ENCODE data around the gene FAM47E.

The FAM47E gene

DNA sequence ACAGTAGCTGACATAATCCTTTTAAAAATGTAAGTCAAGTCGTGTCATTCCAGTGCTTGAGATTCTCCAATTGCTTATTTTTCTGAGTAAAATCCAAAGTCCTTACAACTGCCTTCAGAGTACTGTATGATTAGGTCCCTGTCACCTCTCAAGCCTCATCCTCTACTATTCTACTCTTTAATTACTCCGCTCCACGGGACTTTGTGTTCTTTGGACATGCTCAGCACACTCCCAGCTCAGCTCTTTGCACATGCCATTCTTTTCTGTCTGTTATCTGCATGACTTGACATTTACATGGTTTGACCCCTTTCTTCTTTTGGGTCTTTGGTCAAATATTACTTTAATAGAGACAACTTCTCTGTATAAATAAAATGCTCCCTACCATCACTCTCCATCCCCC lies 15.1 kb downstream of the FAM47E start:
- TF ChIP-seq, protein P1, sequence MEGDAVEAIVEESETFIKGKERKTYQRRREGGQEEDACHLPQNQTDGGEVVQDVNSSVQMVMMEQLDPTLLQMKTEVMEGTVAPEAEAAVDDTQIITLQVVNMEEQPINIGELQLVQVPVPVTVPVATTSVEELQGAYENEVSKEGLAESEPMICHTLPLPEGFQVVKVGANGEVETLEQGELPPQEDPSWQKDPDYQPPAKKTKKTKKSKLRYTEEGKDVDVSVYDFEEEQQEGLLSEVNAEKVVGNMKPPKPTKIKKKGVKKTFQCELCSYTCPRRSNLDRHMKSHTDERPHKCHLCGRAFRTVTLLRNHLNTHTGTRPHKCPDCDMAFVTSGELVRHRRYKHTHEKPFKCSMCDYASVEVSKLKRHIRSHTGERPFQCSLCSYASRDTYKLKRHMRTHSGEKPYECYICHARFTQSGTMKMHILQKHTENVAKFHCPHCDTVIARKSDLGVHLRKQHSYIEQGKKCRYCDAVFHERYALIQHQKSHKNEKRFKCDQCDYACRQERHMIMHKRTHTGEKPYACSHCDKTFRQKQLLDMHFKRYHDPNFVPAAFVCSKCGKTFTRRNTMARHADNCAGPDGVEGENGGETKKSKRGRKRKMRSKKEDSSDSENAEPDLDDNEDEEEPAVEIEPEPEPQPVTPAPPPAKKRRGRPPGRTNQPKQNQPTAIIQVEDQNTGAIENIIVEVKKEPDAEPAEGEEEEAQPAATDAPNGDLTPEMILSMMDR (IDR thresholded peaks at IDR 0.05; ENCODE audit: poor library complexity, severe bottlenecking): no peak
- no peak overlapping the region for H3K4me3 ChIP-seq (ENCODE audit: severe bottlenecking)
- H3K36me3 ChIP-seq (ENCODE audit: low read depth): no peaks in the 10 kb centered on the region
- H3K27me3 ChIP-seq (ENCODE audit: insufficient read depth, poor library complexity, severe bottlenecking): no peaks in the 10 kb centered on the region
- H3K9me3 ChIP-seq (ENCODE audit: severe bottlenecking): no peaks in the 10 kb centered on the region
- DNase-seq (ENCODE audit: low spot score): no peak
- no peaks in the 10 kb centered on the region for H3K4me1 ChIP-seq (ENCODE audit: insufficient read depth, poor library complexity, severe bottlenecking)
- ATAC-seq (ENCODE audit: low read depth): no peak
- H3K27ac ChIP-seq (ENCODE audit: poor library complexity, severe bottlenecking): no peak overlapping the region

DNA sequence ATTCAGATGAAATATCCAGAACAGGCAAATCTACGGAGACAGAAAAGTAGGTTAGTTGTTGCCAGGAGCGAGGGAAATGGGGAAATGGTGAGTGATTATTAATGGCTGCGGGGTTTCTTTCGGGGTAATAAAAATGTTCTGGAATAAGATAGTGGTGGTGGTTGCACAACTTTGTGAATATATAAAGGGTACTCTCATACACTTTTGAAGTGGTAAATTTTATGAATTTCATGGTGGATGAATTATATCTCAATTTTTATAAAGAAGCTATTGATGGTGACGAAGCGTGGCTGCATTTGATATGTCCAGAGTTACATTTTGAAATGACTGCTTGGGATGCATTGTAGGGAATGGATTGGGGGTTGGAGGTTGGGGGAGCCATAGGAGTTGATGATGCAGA lies 16.3 kb downstream of the FAM47E start:
- DNase-seq (ENCODE audit: low spot score) (no peak), ATAC-seq (ENCODE audit: low read depth) (no peak)
- Histone ChIP-seq H3K4me1 (ENCODE audit: insufficient read depth, poor library complexity, severe bottlenecking) (no peaks in the 10 kb centered on the region), H3K36me3 (ENCODE audit: low read depth) (no peaks in the 10 kb centered on the region), H3K4me3 (ENCODE audit: severe bottlenecking) (no peak overlapping the region), H3K27ac (ENCODE audit: poor library complexity, severe bottlenecking) (no peak overlapping the region), H3K27me3 (ENCODE audit: insufficient read depth, poor library complexity, severe bottlenecking) (no peaks in the 10 kb centered on the region), H3K9me3 (ENCODE audit: severe bottlenecking) (no peaks in the 10 kb centered on the region)
- TF ChIP-seq, protein P1 (IDR thresholded peaks at IDR 0.05; ENCODE audit: poor library complexity, severe bottlenecking): no peak

DNA sequence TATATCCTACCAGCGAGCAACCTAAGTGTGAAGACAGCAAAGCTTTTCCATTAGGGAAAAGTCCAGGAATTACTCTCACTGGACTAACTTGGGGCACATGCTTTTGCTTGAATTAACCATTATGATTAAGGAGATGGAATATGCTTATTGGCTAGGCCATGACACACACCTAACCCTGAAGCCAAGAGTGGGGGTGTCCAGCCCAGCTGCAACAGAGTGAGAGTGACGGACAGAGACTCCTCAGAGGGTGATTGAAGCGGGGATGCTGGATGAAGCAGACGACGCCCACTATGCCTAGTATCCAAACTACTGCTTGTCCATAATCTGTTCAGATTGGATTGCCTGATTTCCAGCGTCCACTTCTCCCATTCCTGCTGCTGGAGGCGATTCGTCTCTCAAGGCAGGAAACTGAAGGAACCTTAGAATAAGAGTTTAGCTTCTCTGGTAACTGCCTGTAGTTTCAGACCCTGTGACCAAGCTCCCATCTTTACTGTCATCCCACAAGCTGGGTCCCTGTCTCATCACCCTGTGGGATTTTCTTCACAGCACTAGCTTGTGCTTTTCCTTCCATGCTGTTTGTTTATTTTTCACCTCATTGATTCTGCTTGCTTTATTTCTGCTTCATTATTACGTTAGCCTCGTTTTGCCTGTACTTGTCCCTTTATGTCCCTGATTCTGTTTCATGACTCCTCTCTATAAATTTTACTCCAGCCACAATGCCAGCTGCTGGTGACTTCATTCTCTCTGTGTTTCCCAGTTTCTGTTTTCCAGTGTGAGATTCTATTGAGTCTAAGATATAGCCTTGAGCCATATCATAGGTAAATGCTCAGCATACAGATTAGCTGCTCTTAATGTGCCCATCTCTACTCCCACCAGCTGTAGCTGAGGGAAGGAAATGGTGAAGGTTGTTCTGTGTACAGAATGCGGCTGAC lies 19.0 kb downstream of the FAM47E start:
- Histone ChIP-seq H3K27me3 (ENCODE audit: insufficient read depth, poor library complexity, severe bottlenecking) (no peaks in the 10 kb centered on the region), H3K27ac (ENCODE audit: poor library complexity, severe bottlenecking) (no peak overlapping the region), H3K4me1 (ENCODE audit: insufficient read depth, poor library complexity, severe bottlenecking) (no peaks in the 10 kb centered on the region), H3K4me3 (ENCODE audit: severe bottlenecking) (no peak overlapping the region), H3K36me3 (ENCODE audit: low read depth) (no peaks in the 10 kb centered on the region), H3K9me3 (ENCODE audit: severe bottlenecking) (no peaks in the 10 kb centered on the region)
- TF ChIP-seq, protein P1 (IDR thresholded peaks at IDR 0.05; ENCODE audit: poor library complexity, severe bottlenecking): no peak
- ATAC-seq (ENCODE audit: low read depth): no peak
- no peak for DNase-seq (ENCODE audit: low spot score)

DNA sequence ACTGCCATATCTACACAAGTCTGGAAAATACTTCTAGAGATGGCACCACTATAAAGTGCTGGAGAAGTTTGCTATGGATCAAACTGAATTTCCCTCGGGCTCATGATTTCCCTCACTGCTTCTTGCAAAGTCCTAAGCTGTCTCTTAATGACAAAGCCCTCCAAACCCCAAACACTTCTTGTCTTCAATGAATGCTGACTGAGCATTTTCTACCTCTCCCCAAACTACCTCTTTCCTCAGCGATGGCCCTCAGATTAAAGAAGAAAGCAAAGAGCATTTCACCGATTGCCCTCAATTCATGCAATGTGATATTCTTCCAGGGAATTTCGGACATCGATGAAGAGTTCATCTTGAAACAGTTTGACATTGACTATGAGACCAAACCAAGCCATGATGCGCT lies 19.7 kb downstream of the FAM47E start:
- TF ChIP-seq, protein P1 (IDR thresholded peaks at IDR 0.05; ENCODE audit: poor library complexity, severe bottlenecking): no peak
- ATAC-seq (ENCODE audit: low read depth) (no peak), DNase-seq (ENCODE audit: low spot score) (no peak)
- Histone ChIP-seq H3K36me3 (ENCODE audit: low read depth) (no peaks in the 10 kb centered on the region), H3K4me1 (ENCODE audit: insufficient read depth, poor library complexity, severe bottlenecking) (no peaks in the 10 kb centered on the region), H3K4me3 (ENCODE audit: severe bottlenecking) (no peak overlapping the region), H3K9me3 (ENCODE audit: severe bottlenecking) (no peaks in the 10 kb centered on the region), H3K27me3 (ENCODE audit: insufficient read depth, poor library complexity, severe bottlenecking) (no peaks in the 10 kb centered on the region), H3K27ac (ENCODE audit: poor library complexity, severe bottlenecking) (no peak overlapping the region)

DNA sequence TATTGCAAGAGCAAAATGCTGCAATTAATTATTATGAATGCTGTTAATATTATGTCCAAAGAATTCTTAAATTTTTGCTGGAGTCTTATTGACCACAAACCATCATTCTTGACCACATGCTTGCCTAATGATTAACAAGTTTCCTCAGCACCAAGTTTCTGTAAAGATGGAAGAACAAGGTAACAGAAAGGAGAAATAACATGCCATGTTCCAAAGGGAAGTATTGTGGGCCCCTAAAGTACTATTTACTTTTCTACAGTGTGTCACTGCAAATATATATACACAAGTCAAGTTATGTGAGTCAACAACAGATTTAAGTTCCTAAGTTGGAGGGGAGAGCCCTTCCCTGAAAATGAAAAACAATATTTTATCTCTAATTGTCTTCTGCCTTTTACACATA lies 20.6 kb downstream of the FAM47E start:
- Histone ChIP-seq H3K9me3 (ENCODE audit: severe bottlenecking) (no peaks in the 10 kb centered on the region), H3K27ac (ENCODE audit: poor library complexity, severe bottlenecking) (no peak overlapping the region), H3K36me3 (ENCODE audit: low read depth) (no peaks in the 10 kb centered on the region), H3K27me3 (ENCODE audit: insufficient read depth, poor library complexity, severe bottlenecking) (no peaks in the 10 kb centered on the region), H3K4me3 (ENCODE audit: severe bottlenecking) (no peak overlapping the region), H3K4me1 (ENCODE audit: insufficient read depth, poor library complexity, severe bottlenecking) (no peaks in the 10 kb centered on the region)
- TF ChIP-seq, protein P1 (IDR thresholded peaks at IDR 0.05; ENCODE audit: poor library complexity, severe bottlenecking): no peak
- ATAC-seq (ENCODE audit: low read depth): no peak
- DNase-seq (ENCODE audit: low spot score): no peak

Data from RWPE2 (cell line).